HFF-Myc (cell line): ENCODE results near the gene CR1.
"Not testable (repeated sequence)": the region's sequence is repeated elsewhere in the genome, so short reads cannot be mapped to it uniquely, and the experiment has no call there.

Experiments used
- DNase-seq: peaks from one replicate; pipeline ENCODE4 v3.0.0-alpha.2; 2011; ENCODE audit warnings: low read depth; ENCODE audit errors: extremely low read depth
- H3K4me3 ChIP-seq: replicated peaks from 2 replicates; pipeline ENCODE4 v1.5.1; 2011; ENCODE audit warnings: low read depth, mild to moderate bottlenecking, control low read depth, low read length
- TF ChIP-seq, protein P1 (sequence below): IDR thresholded peaks from 2 replicates; pipeline ENCODE4 v1.5.1; 2012; ENCODE audit warnings: mild to moderate bottlenecking, low read depth, low read length, control low read depth; ENCODE audit errors: missing control alignments

The CR1 gene

DNA sequence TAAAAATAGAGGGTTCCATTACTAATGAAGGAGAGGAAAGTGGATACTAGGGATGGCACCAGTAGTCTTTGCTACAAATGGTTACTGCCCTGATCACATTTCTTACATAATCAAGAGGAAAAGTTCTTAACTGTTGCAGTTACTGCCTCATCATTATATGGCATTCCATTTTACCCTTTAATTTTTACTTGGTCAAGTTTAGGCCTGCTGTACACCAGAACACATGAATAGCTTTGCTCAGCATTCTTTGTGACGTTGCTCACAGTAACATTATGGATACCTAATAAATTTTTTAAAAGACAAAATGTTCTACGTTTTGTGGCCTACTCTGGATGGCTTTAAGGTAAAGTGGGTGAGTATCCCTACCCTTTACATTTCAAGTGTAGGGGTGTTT, 110.4 kb downstream of the CR1 start:
- TF ChIP-seq, protein P1, sequence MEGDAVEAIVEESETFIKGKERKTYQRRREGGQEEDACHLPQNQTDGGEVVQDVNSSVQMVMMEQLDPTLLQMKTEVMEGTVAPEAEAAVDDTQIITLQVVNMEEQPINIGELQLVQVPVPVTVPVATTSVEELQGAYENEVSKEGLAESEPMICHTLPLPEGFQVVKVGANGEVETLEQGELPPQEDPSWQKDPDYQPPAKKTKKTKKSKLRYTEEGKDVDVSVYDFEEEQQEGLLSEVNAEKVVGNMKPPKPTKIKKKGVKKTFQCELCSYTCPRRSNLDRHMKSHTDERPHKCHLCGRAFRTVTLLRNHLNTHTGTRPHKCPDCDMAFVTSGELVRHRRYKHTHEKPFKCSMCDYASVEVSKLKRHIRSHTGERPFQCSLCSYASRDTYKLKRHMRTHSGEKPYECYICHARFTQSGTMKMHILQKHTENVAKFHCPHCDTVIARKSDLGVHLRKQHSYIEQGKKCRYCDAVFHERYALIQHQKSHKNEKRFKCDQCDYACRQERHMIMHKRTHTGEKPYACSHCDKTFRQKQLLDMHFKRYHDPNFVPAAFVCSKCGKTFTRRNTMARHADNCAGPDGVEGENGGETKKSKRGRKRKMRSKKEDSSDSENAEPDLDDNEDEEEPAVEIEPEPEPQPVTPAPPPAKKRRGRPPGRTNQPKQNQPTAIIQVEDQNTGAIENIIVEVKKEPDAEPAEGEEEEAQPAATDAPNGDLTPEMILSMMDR, result no peak
- H3K4me3 ChIP-seq, result no peak overlapping the region
- no peak for DNase-seq

DNA sequence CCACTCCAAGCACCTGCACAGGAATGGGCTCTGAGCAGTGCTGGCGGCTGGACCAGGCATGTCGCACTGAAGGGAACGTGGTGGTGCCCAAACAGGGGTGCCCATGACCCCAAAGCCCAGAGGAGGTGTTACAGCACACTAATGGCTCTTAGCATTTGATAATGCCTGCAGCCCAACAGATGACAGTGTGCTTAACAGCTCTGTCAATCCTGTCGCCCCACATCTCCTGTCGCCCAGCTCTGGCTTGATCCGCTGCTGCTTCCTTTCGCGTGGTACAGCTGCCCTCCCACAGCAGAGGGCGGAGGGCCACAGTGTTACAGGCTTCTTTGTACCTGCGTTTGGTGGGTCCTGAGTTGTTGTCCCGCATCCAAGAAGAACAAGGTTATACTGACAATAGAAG, 116.8 kb downstream of the CR1 start:
- DNase-seq, result no peak
- TF ChIP-seq, protein P1, result no peak
- H3K4me3 ChIP-seq, result no peak overlapping the region

DNA sequence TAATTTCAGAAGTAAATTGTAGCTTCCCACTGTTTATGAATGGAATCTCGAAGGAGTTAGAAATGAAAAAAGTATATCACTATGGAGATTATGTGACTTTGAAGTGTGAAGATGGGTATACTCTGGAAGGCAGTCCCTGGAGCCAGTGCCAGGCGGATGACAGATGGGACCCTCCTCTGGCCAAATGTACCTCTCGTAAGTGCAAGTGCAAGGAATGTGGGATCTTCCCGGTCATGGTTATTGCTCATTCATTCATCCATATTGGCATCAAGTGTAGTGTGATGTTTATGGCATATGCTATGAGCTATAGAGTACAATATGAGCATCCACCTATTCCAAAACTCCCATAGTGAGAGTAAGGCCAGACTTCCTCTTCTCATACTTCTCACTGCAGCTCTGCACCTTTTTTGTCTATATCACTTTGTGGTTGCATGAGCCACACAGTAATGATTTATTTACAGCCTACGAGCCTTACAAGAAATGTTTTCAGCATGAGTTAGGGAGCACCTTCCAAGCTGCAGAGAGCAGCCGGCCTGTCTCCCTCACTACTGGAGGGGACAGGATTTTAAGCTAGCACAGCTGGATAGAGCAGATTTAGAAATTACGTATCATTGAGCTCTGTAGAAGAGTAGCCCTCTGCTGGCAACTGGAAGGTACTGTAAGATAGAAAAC, 124.0 kb downstream of the CR1 start:
- DNase-seq, result peak; percentile 42
- no peak overlapping the region for H3K4me3 ChIP-seq
- TF ChIP-seq, protein P1, result peak; percentile 70

DNA sequence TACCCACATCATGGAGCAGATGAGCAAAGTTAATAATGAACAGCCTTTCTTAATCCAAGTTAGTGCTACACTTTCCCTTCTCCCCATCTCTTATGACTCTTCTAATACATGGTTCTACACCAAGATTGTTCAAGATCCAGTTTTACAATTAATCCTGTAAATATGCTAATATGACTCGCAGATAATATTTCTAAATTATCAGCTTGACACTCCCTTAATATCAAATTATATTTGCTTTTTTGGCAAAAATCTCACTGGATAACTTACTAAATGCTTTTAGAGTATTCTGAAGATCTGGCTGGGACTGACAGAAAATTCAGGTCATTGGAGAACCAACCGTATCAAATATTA, 124.6 kb downstream of the CR1 start:
- DNase-seq, result no peak
- TF ChIP-seq, protein P1, result no peak
- H3K4me3 ChIP-seq, result no peak overlapping the region

DNA sequence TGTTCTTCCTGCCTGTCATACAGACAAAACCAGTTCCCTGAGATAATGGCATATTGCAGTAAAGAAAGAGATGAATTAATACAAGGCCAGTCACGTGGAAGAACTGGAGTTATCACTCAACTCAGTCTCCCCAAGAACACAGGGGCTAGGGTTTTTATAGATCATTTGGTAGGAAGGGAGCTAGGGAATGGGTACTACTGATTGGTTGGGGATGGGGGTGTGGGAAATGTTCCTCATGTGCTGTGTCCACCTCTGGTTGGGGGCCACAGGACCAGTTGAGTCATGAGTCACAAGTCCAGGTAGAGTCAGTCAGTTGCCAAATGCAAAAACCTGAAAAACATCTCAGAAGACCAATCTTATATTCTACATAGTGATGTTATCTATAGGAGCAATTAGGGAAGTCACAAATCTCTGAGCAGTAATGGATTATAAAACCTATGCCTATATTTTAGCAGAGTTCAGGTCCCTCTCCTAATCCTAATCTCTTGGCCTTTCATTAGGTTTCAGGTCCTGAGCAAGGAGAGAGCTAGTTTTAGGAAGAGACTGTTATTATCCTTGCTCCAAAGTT, 129.6 kb downstream of the CR1 start:
- DNase-seq, H3K4me3 ChIP-seq: not testable (repeated sequence)

DNA sequence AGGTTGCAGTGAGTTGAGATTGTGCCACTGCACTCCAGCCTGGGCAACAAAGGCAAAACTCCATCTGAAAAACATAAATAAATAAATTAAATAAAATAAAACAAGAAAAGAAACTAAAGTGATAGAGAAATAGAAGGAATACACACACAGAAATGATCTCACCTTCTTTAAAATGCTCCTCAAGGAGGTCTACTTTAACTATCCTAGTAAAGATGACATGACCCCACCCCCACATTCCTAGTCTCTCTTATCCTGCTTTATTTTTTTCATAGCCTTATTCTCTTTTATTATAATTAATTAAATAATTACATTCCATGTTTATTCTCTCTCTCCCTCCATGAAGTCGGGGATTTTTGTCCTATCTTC, 131.0 kb downstream of the CR1 start:
- no peak for DNase-seq
- TF ChIP-seq, protein P1, result no peak
- H3K4me3 ChIP-seq, result no peak overlapping the region

DNA sequence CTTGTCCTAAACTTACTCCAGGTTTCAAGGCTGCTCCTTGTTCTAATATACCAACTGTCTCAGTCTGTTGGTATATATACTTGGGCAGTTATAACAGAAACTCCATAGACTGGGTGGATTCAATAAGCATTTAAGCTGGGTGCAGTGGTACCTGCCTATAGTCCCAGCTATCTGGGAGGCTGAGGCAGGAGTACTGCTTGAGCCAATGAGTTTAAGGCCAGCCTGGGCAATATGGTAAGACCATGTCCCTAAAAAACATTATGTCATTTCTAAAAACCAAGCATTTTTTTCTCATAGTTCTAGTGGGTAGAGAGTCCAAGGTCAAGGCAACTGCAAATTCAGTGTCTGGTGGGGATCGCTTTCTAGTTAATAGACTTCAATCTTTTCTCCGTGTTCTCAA, 131.5 kb downstream of the CR1 start:
- DNase-seq, result no peak
- no peak overlapping the region for H3K4me3 ChIP-seq
- TF ChIP-seq, protein P1, result no peak
